ENCODE data around the gene ANO7. TPM values are rescaled to one million over a fixed set of nuclear protein-coding genes. Genes with fewer than 3 reads are reported as not detected.

Gene ANO7
- total and polyA plus RNA-seq, 4 donors: 0.71 to 1.1 (median 0.86) TPM

DNA sequence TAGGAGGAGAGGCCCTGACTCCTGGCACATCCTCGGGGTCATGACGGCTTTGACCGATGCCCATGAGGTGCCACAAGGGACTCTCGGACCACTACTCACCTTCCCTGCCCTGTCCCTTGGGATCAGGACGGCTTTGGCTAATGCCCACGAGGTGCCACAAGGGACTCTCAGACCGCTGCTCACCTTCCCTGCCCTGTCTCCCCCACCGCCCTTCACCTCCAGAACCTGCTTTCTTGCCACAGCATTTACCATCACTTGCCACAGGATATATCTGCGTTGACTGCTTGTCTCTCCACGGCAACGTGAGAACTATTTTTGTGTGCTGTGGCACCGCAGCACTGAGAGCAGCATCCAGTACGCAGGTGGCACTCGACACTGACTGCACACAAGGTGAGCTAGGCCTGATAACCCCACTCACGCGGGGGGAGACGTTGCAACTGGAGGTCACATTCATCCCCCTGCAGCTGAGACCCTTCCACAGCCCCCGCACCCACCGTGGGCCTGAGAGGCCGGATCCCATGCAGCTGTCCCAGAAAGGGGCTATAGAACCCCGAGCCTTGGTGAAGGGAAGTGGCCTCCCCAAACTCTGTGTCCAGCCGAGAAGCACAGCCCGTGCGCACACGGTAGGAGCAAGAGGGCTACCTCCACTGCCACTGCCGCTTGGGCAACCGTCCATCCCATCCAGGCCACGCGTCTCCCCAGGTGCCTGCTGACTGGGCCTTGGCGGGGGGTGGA is 47.5 kb downstream of the ANO7 start:
- Histone ChIP-seq H3K9ac (ENCODE audit: insufficient read depth in 1 of 2, low read length in 2 of 2) (no peak overlapping the region), H3K36me3 (ENCODE audit: control insufficient read depth in 4 of 4, insufficient read depth in 4 of 4, low read length in 4 of 4) (peaks cover 41 to 84% (median 67%) of the 10 kb centered on the region in 4 donors), H3K9me3 (ENCODE audit: control insufficient read depth in 4 of 4, insufficient read depth in 3 of 4, low read length in 3 of 4) (no peaks in the 10 kb centered on the region), H3K27me3 (ENCODE audit: control insufficient read depth in 3 of 3, insufficient read depth in 3 of 3, low read length in 2 of 3) (no peaks in the 10 kb centered on the region), H3K27ac (ENCODE audit: low read depth in 1 of 2, low read length in 1 of 2) (no peak overlapping the region), H3K4me3 (no peak overlapping the region), H3K4me1 (ENCODE audit: control insufficient read depth in 5 of 5, insufficient read depth in 5 of 5, low read length in 5 of 5) (no peaks in the 10 kb centered on the region)
- TF ChIP-seq CTCF (IDR thresholded peaks at IDR 0.05; ENCODE audit: control extremely low read depth, extremely low read depth): no peak
- DNase-seq (no peak), ATAC-seq (ENCODE audit: insufficient read depth, low FRiP score) (no peak)
- 91 to 92% methylated on average over 30 of the region's 30 CpGs for WGBS, 2 donors

- peaks cover 45 to 79% (median 67%) of the 10 kb centered on the region in 4 donors for H3K36me3 ChIP-seq (ENCODE audit: control insufficient read depth in 4 of 4, insufficient read depth in 4 of 4, low read length in 4 of 4)
- H3K4me3 ChIP-seq: no peak overlapping the region
- WGBS, 2 donors: 96 to 98% methylated on average over 6 of the region's 6 CpGs
- H3K9ac ChIP-seq (ENCODE audit: insufficient read depth in 1 of 2, low read length in 2 of 2): no peak overlapping the region
- H3K4me1 ChIP-seq (ENCODE audit: control insufficient read depth in 5 of 5, insufficient read depth in 5 of 5, low read length in 5 of 5): no peaks in the 10 kb centered on the region
- no peak for TF ChIP-seq CTCF (IDR thresholded peaks at IDR 0.05; ENCODE audit: control extremely low read depth, extremely low read depth)
- ATAC-seq (ENCODE audit: insufficient read depth, low FRiP score) (no peak), DNase-seq (no peak)
- H3K9me3 ChIP-seq (ENCODE audit: control insufficient read depth in 4 of 4, insufficient read depth in 3 of 4, low read length in 3 of 4): no peaks in the 10 kb centered on the region
- no peaks in the 10 kb centered on the region for H3K27me3 ChIP-seq (ENCODE audit: control insufficient read depth in 3 of 3, insufficient read depth in 3 of 3, low read length in 2 of 3)
- H3K27ac ChIP-seq (ENCODE audit: low read depth in 1 of 2, low read length in 1 of 2): no peak overlapping the region
These were observed 48.6 kb downstream of the ANO7 start for GRCh38 chr2:241237047-241237446.

GRCh38 chr2:241237949-241238371 is 49.5 kb downstream of the ANO7 start:
- no peak overlapping the region for H3K27ac ChIP-seq (ENCODE audit: low read depth in 1 of 2, low read length in 1 of 2)
- H3K9ac ChIP-seq (ENCODE audit: insufficient read depth in 1 of 2, low read length in 2 of 2): no peak overlapping the region
- ATAC-seq (ENCODE audit: insufficient read depth, low FRiP score): no peak
- no peaks in the 10 kb centered on the region for H3K9me3 ChIP-seq (ENCODE audit: control insufficient read depth in 4 of 4, insufficient read depth in 3 of 4, low read length in 3 of 4)
- no peak for TF ChIP-seq CTCF (IDR thresholded peaks at IDR 0.05; ENCODE audit: control extremely low read depth, extremely low read depth)
- no peaks in the 10 kb centered on the region for H3K4me1 ChIP-seq (ENCODE audit: control insufficient read depth in 5 of 5, insufficient read depth in 5 of 5, low read length in 5 of 5)
- H3K4me3 ChIP-seq: no peak overlapping the region
- 91 to 93% methylated on average over 12 of the region's 12 CpGs for WGBS, 2 donors
- DNase-seq: no peak
- H3K27me3 ChIP-seq (ENCODE audit: control insufficient read depth in 3 of 3, insufficient read depth in 3 of 3, low read length in 2 of 3): no peaks in the 10 kb centered on the region
- peaks cover 54 to 85% (median 73%) of the 10 kb centered on the region in 4 donors for H3K36me3 ChIP-seq (ENCODE audit: control insufficient read depth in 4 of 4, insufficient read depth in 4 of 4, low read length in 4 of 4)

Data from lung (tissue), 12 donors.